ENCODE results near the gene MYOCD. TPM values are rescaled to one million over a fixed set of nuclear protein-coding genes. Genes with fewer than 3 reads are reported as not detected.

The MYOCD gene
- total RNA-seq, 4 donors from 2014 or later: 0.29 to 1.9 (median 0.98) TPM

GRCh38 chr17:12620200-12620720, 45.4 kb upstream of the MYOCD start:
- H3K9me3 ChIP-seq: no peaks in the 10 kb centered on the region
- DNase-seq: no peak
- no peak overlapping the region for H3K27ac ChIP-seq
- no peaks in the 10 kb centered on the region for H3K36me3 ChIP-seq
- no peaks in the 10 kb centered on the region for H3K4me1 ChIP-seq
- H3K27me3 ChIP-seq: no peaks in the 10 kb centered on the region
- intact Hi-C loops (cut with DNase I): no loop called here
- 56 to 59% methylated on average over 5 of the region's 5 CpGs for WGBS, 2 donors
- H3K4me3 ChIP-seq (replicated peaks in 1 of 3): no peak overlapping the region
- no peak for TF ChIP-seq POLR2A (IDR thresholded peaks at IDR 0.05)
- TF ChIP-seq CTCF (IDR thresholded peaks at IDR 0.05): no peak

GRCh38 chr17:12622726-12623125, 43.0 kb upstream of the MYOCD start:
- 67 to 73% methylated on average over 11 of the region's 11 CpGs for WGBS, 2 donors
- intact Hi-C loops (cut with DNase I): no loop called here
- H3K27ac ChIP-seq: no peak overlapping the region
- H3K4me3 ChIP-seq (replicated peaks in 1 of 3): no peak overlapping the region
- DNase-seq: no peak
- no peak for TF ChIP-seq POLR2A (IDR thresholded peaks at IDR 0.05)
- no peaks in the 10 kb centered on the region for H3K27me3 ChIP-seq
- H3K9me3 ChIP-seq: no peaks in the 10 kb centered on the region
- no peaks in the 10 kb centered on the region for H3K4me1 ChIP-seq
- H3K36me3 ChIP-seq: no peaks in the 10 kb centered on the region

GRCh38 chr17:12623220-12623848, 42.4 kb upstream of the MYOCD start:
- TF ChIP-seq CTCF (IDR thresholded peaks at IDR 0.05) (no peak), POLR2A (IDR thresholded peaks at IDR 0.05) (no peak)
- H3K9me3 ChIP-seq: no peaks in the 10 kb centered on the region
- no peak for DNase-seq

GRCh38 chr17:12624211-12624610, 41.5 kb upstream of the MYOCD start:
- Histone ChIP-seq H3K4me1 (no peaks in the 10 kb centered on the region), H3K4me3 (replicated peaks in 1 of 3) (no peak overlapping the region), H3K27ac (no peak overlapping the region), H3K9me3 (no peaks in the 10 kb centered on the region), H3K27me3 (no peaks in the 10 kb centered on the region), H3K36me3 (no peaks in the 10 kb centered on the region)
- intact Hi-C loops (cut with DNase I): no loop called here
- 82 to 92% methylated on average over 3 of the region's 3 CpGs for WGBS, 2 donors
- TF ChIP-seq POLR2A (IDR thresholded peaks at IDR 0.05) (no peak), CTCF (IDR thresholded peaks at IDR 0.05) (no peak)
- no peak for DNase-seq

More at GRCh38 chr17:12623220-12623848, 42.4 kb upstream of the MYOCD start:
- 80 to 81% methylated on average over 16 of the region's 16 CpGs for WGBS, 2 donors
- no peak overlapping the region for H3K27ac ChIP-seq
- no peak overlapping the region for H3K4me3 ChIP-seq (replicated peaks in 1 of 3)
- H3K36me3 ChIP-seq: no peaks in the 10 kb centered on the region
- no peaks in the 10 kb centered on the region for H3K4me1 ChIP-seq
- intact Hi-C loops (cut with DNase I): no loop called here
- H3K27me3 ChIP-seq: no peaks in the 10 kb centered on the region

GRCh38 chr17:12625092-12625491, 40.6 kb upstream of the MYOCD start:
- WGBS, 2 donors: 84 to 92% methylated on average over 4 of the region's 4 CpGs
- H3K36me3 ChIP-seq: no peaks in the 10 kb centered on the region
- TF ChIP-seq CTCF (IDR thresholded peaks at IDR 0.05): no peak
- intact Hi-C loops (cut with DNase I): no loop called here
- H3K27ac ChIP-seq: no peak overlapping the region
- no peaks in the 10 kb centered on the region for H3K4me1 ChIP-seq
- H3K27me3 ChIP-seq: no peaks in the 10 kb centered on the region
- no peak overlapping the region for H3K4me3 ChIP-seq (replicated peaks in 1 of 3)
- no peaks in the 10 kb centered on the region for H3K9me3 ChIP-seq
- no peak for DNase-seq
